Cardiac atrium fibroblast (primary cell): ENCODE data around the gene VPS45. TPM values are rescaled to one million over a fixed set of nuclear protein-coding genes. Genes with fewer than 3 reads are reported as not detected.

Source experiments
- total RNA-seq: library from RNA; depleted of rRNA; stranded (reverse); fragments of >200 nt; gene quantifications from 2 replicates; pipeline ENCODE4 v1.2.3, GENCODE V29; 2015

The VPS45 gene
- 16.7 and 21.1 TPM in 2 replicates for total RNA-seq

GRCh38 chr1:150067184-150068108 lies at the start of gene VPS45:
Gene VPS45 (plus strand): TSS chr1:150067776. CDS start chr1:150067858, 82 bp downstream.

GRCh38 chr1:150149271-150150132 lies 81.9 kb downstream of the VPS45 start, which contains the start of gene PLEKHO1:
Gene PLEKHO1 (plus strand): TSS chr1:150149916. CDS start chr1:150150258, 342 bp downstream.

Other genes with a start within 250 kb of the VPS45 start
- gene BOLA1, start 168.2 kb upstream of the VPS45 start, total RNA-seq: 11.2 and 12.0 TPM in 2 replicates
- 1.3 and 3.4 TPM in 2 replicates for gene SV2A, start 149.9 kb upstream of the VPS45 start, total RNA-seq
- 6.5 and 14.3 TPM in 2 replicates for gene SF3B4, start 140.0 kb upstream of the VPS45 start, total RNA-seq
- 7.0 and 10.7 TPM in 2 replicates for gene MTMR11, start 130.9 kb upstream of the VPS45 start, total RNA-seq
- gene OTUD7B, start 57.0 kb upstream of the VPS45 start, total RNA-seq: 6.7 and 15.9 TPM in 2 replicates
- 18.1 and 19.0 TPM in 2 replicates for gene PLEKHO1, start 82.1 kb downstream of the VPS45 start, total RNA-seq
- gene ANP32E, start 168.3 kb downstream of the VPS45 start, total RNA-seq: 10.1 and 18.0 TPM in 2 replicates
- not detected in 2 replicates for gene CA14, start 190.0 kb downstream of the VPS45 start, total RNA-seq
- 87.3 and 95.1 TPM in 2 replicates for gene APH1A, start 201.2 kb downstream of the VPS45 start, total RNA-seq
- 1.5 and 10.7 TPM in 2 replicates for gene C1orf54, start 205.0 kb downstream of the VPS45 start, total RNA-seq
- 10.2 and 10.3 TPM in 2 replicates for gene CIART, start 214.8 kb downstream of the VPS45 start, total RNA-seq
- 43.6 and 46.4 TPM in 2 replicates for gene MRPS21, start 226.1 kb downstream of the VPS45 start, total RNA-seq